Smooth muscle cell (in vitro differentiated cells): ENCODE data around the gene LIG1. TPM values are rescaled to one million over a fixed set of nuclear protein-coding genes. Genes with fewer than 3 reads are reported as not detected.

Experiments
- DNase-seq: peaks from one replicate; lab custom pipeline; 2025; ENCODE audit not compliant: unreplicated experiment; lab: John Stamatoyannopoulos, UW
- H2AFZ ChIP-seq: fragments of 200-600 bp; sonication (generic); 2 replicates; pipeline ENCODE4 v1.6.0; 2016; ENCODE audit warnings: antibody characterized with exemption, low read depth, mild to moderate bottlenecking
- H3F3A ChIP-seq: fragments of 200-600 bp; sonication (generic); 2 replicates; pipeline ENCODE4 v1.6.0; 2017; ENCODE audit warnings: antibody characterized with exemption, low read depth
- H3K27ac ChIP-seq: fragments of 200-600 bp; sonication (generic); 2 replicates; pipeline ENCODE4 v1.5.1; 2016; ENCODE audit warnings: low read depth, mild to moderate bottlenecking
- H3K27me3 ChIP-seq: fragments of 200-600 bp; sonication (generic); 2 replicates; pipeline ENCODE4 v1.6.1; 2016; ENCODE audit warnings: low read depth, mild to moderate bottlenecking
- H3K36me3 ChIP-seq: fragments of 200-600 bp; sonication (generic); 2 replicates; pipeline ENCODE4 v1.5.1; 2016; ENCODE audit warnings: low read depth
- H3K4me1 ChIP-seq: fragments of 200-600 bp; sonication (generic); 2 replicates; pipeline ENCODE4 v1.5.1; 2016; ENCODE audit warnings: low read depth
- H3K4me2 ChIP-seq: fragments of 200-600 bp; sonication (generic); 2 replicates; pipeline ENCODE4 v1.6.0; 2016; ENCODE audit warnings: mild to moderate bottlenecking
- H3K4me3 ChIP-seq: fragments of 200-600 bp; sonication (generic); 2 replicates; pipeline ENCODE4 v1.5.1; 2016; ENCODE audit warnings: mild to moderate bottlenecking
- H3K79me2 ChIP-seq: fragments of 200-600 bp; sonication (generic); 2 replicates; pipeline ENCODE4 v1.6.0; 2016; ENCODE audit warnings: low read depth, mild to moderate bottlenecking
- H3K9ac ChIP-seq: fragments of 200-600 bp; sonication (generic); 2 replicates; pipeline ENCODE4 v1.6.0; 2016; ENCODE audit warnings: low read depth
- H3K9me3 ChIP-seq: fragments of 200-600 bp; sonication (generic); replicated peaks from 2 replicates; pipeline ENCODE4 v1.5.1; 2016; ENCODE audit warnings: low read depth
- H4K20me1 ChIP-seq: fragments of 200-600 bp; sonication (generic); 2 replicates; pipeline ENCODE4 v1.6.0; 2016; ENCODE audit warnings: low read depth
- WGBS: methylation state at CpG from one replicate; pipeline ENCODE4 v1.1.7; 2016; ENCODE audit warnings: low lambda C conversion rate; 5-methylcytosine and 5-hydroxymethylcytosine counted together
- polyA plus RNA-seq: library from polyadenylated mRNA; unstranded; fragments of >200 nt; fragmentation: Nextera tagmentation; extraction: Ambion mirVana; gene quantifications from 2 replicates; pipeline ENCODE4 v1.2.1, GENCODE V29; 2016
- total RNA-seq: library from RNA; depleted of rRNA; stranded (reverse); fragments of >200 nt; gene quantifications from 2 replicates; pipeline ENCODE4 v1.2.3, GENCODE V29; 2014
- TF ChIP-seq, protein P1 (sequence below): fragments of 200-600 bp; sonication (generic); IDR thresholded peaks from 2 replicates; pipeline ENCODE4 v1.5.1; 2017; ENCODE audit warnings: borderline replicate concordance, mild to moderate bottlenecking, antibody characterized with exemption; ENCODE audit not compliant: insufficient read depth, poor library complexity, severe bottlenecking

Gene LIG1
- total and polyA plus RNA-seq, 2 experiments from 2014 or later: 16.5 to 26.1 TPM

DNA sequence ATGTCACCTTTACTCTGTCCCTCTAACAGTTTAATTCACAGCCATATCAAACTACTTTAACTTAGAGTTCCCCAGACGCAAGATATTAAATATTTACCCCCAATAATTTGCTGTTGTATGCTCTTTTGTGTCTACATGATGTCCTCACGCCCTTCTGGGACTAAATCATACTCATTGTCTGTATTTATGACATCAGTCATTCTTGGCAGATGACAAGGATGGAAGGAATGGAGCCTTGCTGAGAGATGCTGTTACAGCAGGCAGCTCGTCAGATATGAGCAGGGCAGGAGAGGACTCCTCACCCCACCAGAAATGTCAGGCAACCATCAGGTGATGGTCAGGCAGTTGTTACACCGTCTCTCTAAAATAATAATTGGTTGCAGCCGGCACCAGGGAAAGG lies 43.8 kb upstream of the LIG1 start:
- H3K4me1 ChIP-seq: no peaks in the 10 kb centered on the region
- no peaks in the 10 kb centered on the region for H4K20me1 ChIP-seq
- no peak overlapping the region for H3K9ac ChIP-seq
- no peaks in the 10 kb centered on the region for H3K27me3 ChIP-seq
- H3K27ac ChIP-seq: no peak overlapping the region
- H3K4me3 ChIP-seq: no peak overlapping the region
- H3K9me3 ChIP-seq: no peaks in the 10 kb centered on the region
- H3F3A ChIP-seq: no peaks in the 10 kb centered on the region
- DNase-seq: no peak
- WGBS: 94% methylated on average over 5 of the region's 5 CpGs
- TF ChIP-seq, protein P1, sequence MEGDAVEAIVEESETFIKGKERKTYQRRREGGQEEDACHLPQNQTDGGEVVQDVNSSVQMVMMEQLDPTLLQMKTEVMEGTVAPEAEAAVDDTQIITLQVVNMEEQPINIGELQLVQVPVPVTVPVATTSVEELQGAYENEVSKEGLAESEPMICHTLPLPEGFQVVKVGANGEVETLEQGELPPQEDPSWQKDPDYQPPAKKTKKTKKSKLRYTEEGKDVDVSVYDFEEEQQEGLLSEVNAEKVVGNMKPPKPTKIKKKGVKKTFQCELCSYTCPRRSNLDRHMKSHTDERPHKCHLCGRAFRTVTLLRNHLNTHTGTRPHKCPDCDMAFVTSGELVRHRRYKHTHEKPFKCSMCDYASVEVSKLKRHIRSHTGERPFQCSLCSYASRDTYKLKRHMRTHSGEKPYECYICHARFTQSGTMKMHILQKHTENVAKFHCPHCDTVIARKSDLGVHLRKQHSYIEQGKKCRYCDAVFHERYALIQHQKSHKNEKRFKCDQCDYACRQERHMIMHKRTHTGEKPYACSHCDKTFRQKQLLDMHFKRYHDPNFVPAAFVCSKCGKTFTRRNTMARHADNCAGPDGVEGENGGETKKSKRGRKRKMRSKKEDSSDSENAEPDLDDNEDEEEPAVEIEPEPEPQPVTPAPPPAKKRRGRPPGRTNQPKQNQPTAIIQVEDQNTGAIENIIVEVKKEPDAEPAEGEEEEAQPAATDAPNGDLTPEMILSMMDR: no peak
- H3K36me3 ChIP-seq: no peaks in the 10 kb centered on the region
- no peak overlapping the region for H3K4me2 ChIP-seq
- H3K79me2 ChIP-seq: no peaks in the 10 kb centered on the region
- no peak overlapping the region for H2AFZ ChIP-seq

GRCh38 chr19:48210005-48210404 lies 39.9 kb upstream of the LIG1 start:
- H3K9me3 ChIP-seq: no peaks in the 10 kb centered on the region
- TF ChIP-seq, protein P1: no peak
- H3K9ac ChIP-seq: no peak overlapping the region
- no peak overlapping the region for H2AFZ ChIP-seq
- WGBS: 90% methylated on average over 3 of the region's 3 CpGs
- no peaks in the 10 kb centered on the region for H3K36me3 ChIP-seq
- H3K4me2 ChIP-seq: no peak overlapping the region
- H3K27ac ChIP-seq: no peak overlapping the region
- no peak for DNase-seq
- H3K4me1 ChIP-seq: no peaks in the 10 kb centered on the region
- no peaks in the 10 kb centered on the region for H3K27me3 ChIP-seq
- no peaks in the 10 kb centered on the region for H3F3A ChIP-seq
- H3K4me3 ChIP-seq: no peak overlapping the region
- H4K20me1 ChIP-seq: no peaks in the 10 kb centered on the region
- peaks cover 6% of the 10 kb centered on the region for H3K79me2 ChIP-seq

GRCh38 chr19:48206397-48207093 lies 36.4 kb upstream of the LIG1 start:
- Histone ChIP-seq H3F3A (no peaks in the 10 kb centered on the region), H3K9me3 (no peaks in the 10 kb centered on the region), H3K4me1 (no peaks in the 10 kb centered on the region), H3K27me3 (no peaks in the 10 kb centered on the region), H2AFZ (no peak overlapping the region), H4K20me1 (no peaks in the 10 kb centered on the region), H3K79me2 (peaks cover 6% of the 10 kb centered on the region), H3K9ac (no peak overlapping the region), H3K36me3 (no peaks in the 10 kb centered on the region), H3K4me2 (no peak overlapping the region), H3K27ac (no peak overlapping the region), H3K4me3 (no peak overlapping the region)
- 92% methylated on average over 9 of the region's 9 CpGs for WGBS
- no peak for DNase-seq
- TF ChIP-seq, protein P1: no peak
